ENCODE measurements around the gene CCT3. TPM values are rescaled to one million over a fixed set of nuclear protein-coding genes. Genes with fewer than 3 reads are reported as not detected.
"Not testable (repeated sequence)": the region's sequence is repeated elsewhere in the genome, so short reads cannot be mapped to it uniquely, and the experiment has no call there.

CCT3 gene
- total RNA-seq, 1 experiment from 2014 or later: 691 TPM

DNA sequence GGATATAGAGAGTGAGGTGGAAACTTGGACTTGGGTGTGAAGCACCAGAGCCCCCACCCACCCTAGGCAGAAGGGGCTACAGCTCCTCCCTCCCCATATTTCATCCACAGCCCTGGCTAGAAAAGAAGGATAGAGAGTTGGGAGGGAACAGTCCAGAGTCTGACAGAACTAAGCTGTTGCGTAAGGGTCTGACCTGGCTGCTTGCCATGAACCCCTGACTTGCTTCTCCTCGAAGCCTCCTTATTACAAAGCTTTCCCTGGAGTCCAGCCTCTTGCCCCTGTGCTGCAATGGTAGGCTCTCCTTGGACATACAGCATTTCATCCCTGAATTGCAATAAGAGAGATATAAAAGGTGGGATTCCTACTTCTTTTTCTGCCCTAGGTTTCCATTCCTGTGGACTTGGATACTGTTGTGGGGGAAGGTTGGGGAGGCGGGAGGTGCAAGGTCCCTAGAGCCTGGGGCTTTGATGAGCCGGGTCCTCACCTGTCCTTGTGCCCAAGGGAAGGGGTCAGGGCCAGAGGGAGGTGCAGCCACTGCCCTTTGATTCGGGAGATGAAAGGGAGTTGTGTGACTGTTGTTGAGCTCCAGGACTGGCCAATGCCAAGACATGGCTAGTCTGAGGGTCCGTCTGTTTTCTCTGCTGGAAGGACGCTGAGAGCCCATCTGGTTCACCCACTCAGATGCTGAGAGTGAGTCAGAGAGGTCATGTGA is 33.6 kb upstream of the CCT3 start:
- in situ Hi-C loops (cut with HindIII; ENCODE audit: low pct_unique_long_range_greater_than_20kb, low sequenced_read_pairs): no loop called here
- no peak for DNase-seq (ENCODE audit: low read depth)

DNA sequence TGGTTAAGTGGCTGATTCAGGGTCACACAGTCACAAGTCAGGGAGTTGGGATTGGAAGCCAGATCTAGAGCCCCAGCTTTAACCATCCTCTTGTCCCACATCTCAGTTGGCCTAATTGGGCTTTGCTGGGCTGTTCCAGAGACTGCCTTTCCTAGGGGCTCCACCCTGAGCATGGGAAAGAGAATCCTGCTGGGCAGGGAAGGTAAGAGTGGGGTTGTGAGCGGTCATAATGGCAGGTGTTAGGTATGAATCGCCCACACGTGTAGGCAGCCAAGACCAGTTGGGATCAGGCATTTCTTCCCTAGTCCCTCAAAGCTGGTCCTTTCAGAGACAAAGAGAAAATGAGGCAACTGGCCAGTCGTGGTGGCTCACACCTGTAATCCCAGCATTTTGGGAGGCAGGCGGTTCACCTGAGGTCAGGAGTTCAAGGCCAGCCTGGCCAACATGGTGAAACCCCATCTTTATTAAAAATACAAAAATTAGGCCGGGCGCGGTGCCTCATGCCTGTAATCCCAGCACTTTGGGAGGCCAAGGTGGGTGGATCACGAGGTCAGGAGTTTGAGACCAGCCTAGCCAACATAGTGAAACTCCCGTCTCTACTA is 31.7 kb upstream of the CCT3 start:
- in situ Hi-C loops (cut with HindIII; ENCODE audit: low pct_unique_long_range_greater_than_20kb, low sequenced_read_pairs); DNase-seq (ENCODE audit: low read depth): not testable (repeated sequence)

DNA sequence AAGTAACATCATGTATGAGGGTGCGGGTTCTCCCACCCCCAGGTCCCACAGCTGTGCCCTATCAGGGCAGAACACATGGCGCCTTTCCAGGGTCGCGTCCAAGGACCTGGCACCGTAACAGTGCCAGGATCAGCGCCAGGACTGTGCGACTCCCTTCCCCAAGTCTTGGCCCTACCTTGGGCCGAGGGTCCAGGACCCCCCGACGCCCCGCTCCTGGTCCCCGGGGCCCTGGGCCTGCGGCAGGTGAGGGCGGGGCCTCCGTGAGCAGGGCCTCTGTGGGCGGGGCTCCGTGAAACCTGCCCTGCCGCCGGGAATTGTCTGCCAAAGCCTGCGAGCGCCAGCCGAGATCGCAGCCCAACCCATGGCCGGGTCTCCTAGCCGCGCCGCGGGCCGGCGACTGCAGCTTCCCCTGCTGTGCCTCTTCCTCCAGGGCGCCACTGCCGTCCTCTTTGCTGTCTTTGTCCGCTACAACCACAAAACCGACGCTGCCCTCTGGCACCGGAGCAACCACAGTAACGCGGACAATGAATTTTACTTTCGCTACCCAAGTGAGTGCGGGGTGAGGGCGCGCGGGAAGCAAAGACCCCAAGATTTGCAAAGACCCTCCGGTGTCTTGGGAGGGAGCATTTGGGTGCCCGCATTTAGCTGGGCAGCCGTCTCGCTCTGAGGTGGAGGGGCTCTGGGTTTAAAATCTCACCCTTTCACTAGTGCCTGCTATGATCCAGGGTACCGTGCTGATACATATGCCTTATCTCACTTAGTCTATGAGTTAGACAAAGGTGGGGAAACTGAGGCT is 31.0 kb upstream of the CCT3 start, which contains the start of gene RHBG:
TSS of gene RHBG (plus strand) at position 323 of the 796 bp plus-strand sequence. CDS start at position 362, 39 bp downstream.
- in situ Hi-C loops (cut with HindIII; ENCODE audit: low pct_unique_long_range_greater_than_20kb, low sequenced_read_pairs): no loop called here

DNA sequence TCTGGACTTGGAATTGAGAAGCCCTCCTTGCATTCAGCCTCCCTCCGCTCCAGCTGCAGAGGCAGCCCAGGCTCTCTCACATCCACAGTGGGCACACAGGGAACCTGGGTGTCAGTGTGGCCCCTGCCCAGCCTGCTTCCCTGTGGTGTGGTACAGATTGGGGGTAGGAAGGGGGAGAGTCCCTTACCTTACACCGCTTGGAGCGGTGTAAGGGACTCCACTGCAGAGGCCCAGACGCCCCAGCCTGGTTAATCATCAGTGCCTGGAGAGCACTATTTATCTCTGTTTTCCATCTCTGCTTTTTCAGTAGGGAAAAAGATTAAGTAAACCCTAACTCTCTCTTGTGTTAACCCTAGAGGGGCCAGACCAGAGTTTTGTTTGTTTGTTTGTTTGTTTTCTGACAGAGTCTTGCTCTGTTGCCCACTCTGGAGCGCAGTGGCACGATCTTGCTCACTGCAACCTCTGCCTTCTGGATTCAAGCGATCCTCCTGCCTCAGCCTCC is 30.1 kb upstream of the CCT3 start:
- in situ Hi-C loops (cut with HindIII; ENCODE audit: low pct_unique_long_range_greater_than_20kb, low sequenced_read_pairs): no loop called here
- no peak for DNase-seq (ENCODE audit: low read depth)

More for the DNA sequence above, 31.0 kb upstream of the CCT3 start, which contains the start of gene RHBG:
- no peak for DNase-seq (ENCODE audit: low read depth)

DNA sequence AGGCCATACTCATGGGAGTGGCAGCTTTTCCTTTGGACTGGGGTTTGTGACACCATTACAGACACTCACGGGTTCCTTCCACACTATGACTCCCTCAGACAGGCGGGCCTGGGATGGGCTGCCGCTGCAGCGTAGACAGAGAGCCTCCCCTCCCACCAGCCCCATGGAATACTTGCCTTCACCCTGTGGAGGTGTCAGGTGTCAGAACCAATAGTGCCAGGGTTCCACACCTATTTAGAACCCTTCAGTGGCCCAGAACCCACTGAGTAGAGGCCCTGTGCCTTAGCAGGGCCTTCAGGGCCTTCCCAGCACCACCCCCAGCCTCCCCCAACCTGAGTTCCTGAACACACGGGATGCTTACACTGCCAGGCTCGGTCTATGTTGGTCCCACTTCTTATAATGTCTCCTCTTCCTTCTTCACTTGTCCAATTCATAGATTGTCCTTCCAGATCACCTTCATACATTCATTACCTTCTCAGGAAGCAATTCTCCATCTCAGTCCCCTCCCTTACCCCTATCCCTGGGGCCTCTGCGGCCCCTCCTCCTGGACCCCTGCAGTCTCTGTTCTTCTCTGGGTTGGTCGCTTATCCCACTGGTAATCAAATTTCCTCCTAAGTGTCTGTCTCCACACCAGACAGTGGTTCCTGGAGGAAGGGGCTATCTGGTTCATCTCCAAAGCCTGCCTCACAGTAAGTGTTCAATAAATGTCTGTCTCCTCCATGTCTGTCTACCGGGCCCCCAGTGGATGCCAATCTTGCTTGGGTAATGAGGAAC is 29.5 kb upstream of the CCT3 start:
- in situ Hi-C loops (cut with HindIII; ENCODE audit: low pct_unique_long_range_greater_than_20kb, low sequenced_read_pairs): no loop called here
- no peak for DNase-seq (ENCODE audit: low read depth)

DNA sequence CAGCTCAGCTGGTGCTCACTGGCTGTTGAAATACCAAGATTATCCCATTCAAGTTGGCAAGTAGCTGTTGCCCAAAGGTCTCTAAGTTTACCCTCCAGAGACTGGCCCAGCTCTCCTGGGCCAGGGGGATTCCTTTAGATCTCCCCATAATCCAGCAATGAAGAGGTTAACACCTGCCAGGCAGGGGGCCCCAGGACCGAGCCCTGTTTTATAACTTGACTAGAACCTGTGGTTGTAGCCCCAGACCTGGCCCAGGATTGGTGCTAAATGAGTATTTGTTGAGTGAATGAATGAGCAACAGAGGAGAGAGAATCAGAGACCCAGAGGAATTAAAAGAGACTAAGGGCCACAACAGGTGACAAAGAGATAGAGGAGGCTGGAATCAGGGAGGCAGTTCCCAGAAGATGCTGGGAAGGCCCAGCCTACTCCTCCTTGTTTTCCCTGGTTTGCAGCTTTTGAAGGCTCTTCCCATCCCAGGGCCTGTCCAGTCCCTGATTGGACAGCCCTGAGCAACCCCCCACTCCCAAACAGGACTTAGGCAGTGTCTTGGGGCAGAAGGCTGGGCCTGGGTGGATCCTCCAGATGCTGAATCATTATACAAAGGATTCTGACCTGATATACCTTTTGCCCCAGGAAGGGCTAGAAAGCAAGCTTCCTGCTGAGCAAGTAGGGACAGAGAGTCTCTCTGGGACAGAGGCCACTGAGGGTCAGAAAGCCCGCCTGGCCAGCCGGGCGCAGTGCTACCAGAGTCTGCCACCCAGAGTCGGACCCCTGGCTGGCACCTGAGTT is 28.5 kb upstream of the CCT3 start:
- in situ Hi-C loops (cut with HindIII; ENCODE audit: low pct_unique_long_range_greater_than_20kb, low sequenced_read_pairs): no loop called here
- DNase-seq (ENCODE audit: low read depth): no peak

DNA sequence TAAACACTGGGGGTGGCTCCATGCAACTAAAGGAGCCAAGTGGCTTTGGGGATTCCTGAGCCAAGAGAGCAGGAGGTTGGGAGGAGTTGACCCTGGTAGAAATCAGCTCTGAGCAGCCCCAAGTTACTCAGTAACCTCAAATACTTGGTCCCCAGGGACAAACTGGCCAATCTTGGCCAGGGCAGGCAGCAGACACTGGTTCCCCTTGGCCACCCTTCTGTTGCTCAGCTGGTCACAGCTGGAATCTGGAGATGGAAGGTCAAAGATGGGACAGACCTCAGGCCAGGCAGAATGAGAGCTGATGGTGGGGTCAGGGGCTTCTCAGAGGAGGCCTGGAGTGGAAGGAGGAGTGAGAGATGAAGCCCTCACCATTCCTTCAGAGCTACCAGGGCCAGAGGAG is 27.7 kb upstream of the CCT3 start:
- DNase-seq (ENCODE audit: low read depth): no peak
- in situ Hi-C loops (cut with HindIII; ENCODE audit: low pct_unique_long_range_greater_than_20kb, low sequenced_read_pairs): no loop called here

DNA sequence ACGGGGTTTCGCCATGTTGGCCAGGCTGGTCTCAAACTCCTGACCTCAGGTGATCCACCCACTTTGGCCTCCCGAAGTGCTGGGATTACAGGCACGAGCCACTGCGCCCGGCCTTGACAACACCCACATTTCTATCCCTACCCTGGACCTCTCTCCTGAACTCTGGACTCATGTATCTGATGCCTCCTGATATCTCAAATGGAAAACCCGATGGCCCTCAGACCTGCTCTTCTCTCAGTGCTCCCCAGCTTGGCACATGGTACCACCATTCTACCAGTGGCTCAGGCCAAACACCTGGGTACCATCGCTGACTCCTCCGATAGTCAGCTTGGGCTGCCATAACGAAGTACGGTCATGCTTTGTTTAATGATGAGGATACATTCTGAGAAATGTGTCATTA is 22.4 kb upstream of the CCT3 start:
- no peak for DNase-seq (ENCODE audit: low read depth)
- in situ Hi-C loops (cut with HindIII; ENCODE audit: low pct_unique_long_range_greater_than_20kb, low sequenced_read_pairs): no loop called here

DNA sequence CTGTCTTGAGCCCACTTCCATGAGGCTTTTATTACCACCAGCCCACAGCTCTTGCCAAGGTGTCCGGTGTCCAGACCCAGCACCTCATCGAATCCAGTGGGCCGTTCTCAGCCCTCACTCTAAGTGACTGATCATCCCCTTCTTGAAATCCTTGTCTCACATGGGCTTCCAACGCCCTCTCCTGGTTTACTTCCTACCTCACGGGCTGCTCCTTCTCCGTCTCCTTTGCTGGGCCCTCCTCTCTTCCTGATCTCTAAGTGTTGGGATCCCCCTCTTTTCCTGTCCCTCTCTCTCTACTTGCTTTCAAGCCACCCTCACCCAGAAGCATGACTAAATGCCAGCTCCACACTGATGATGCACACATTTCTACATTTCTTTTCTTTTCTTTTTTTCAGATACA is 21.9 kb upstream of the CCT3 start:
- no peak for DNase-seq (ENCODE audit: low read depth)
- in situ Hi-C loops (cut with HindIII; ENCODE audit: low pct_unique_long_range_greater_than_20kb, low sequenced_read_pairs): no loop called here

DNA sequence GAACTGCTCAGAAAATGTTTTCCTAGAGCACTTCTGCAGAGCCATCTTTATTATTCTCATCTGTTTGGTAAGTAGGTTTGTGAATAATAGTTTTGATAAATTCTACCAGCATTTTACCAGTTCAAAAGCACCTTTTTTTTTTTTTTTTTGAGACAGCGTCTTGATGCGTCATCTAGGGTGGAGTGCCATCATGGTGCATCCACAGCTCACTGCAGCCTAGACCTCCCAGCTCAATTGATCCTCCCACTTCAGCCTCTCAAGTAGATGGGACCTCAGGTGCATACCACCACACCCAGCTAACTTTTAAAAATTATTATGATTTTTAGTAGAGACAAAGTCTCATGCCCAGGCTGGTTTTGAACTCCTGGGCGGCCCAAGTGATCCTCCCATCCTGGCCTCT is 21.2 kb upstream of the CCT3 start:
- in situ Hi-C loops (cut with HindIII; ENCODE audit: low pct_unique_long_range_greater_than_20kb, low sequenced_read_pairs): no loop called here

DNA sequence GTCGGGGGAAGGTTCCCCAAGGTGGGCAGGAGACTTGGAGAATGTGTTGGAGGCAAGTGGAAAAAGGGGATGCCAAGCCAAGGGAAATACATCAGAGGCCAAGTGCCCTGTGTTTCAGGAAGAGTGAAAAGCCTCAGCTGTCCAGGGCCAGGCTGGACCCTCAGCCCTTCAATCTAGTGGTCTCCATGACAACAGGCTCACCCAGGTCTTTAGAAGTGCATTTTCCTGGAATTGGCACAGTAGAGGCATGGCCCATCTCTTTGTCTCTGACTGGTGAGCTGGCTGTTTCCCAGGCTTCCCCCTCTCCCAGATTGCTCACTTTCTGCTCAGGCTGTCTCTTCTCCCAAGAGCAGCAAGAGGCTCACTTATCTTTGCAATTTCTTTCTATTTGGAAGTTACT is 20.5 kb upstream of the CCT3 start:
- DNase-seq (ENCODE audit: low read depth): no peak
- in situ Hi-C loops (cut with HindIII; ENCODE audit: low pct_unique_long_range_greater_than_20kb, low sequenced_read_pairs): no loop called here

More for the DNA sequence above, 21.2 kb upstream of the CCT3 start:
- DNase-seq (ENCODE audit: low read depth): no peak

DNA sequence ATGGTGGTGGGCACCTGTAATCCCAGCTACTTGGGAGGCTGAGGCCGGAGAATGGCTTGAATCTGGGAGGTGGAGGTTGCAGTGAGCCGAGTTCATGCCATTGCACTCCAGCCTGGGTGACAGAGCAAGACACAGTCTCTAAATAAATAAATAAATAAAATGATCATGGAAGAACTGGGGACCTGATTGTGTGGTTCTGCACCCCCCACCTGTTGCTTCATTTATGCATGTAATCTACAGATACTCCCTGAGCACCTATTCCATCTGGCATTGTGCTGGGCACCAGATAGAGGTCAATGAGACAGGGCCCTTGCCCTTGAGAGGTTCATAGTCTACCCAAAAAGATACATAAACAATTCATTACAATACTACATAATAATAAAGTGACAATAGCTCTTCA is 19.9 kb upstream of the CCT3 start:
- in situ Hi-C loops (cut with HindIII; ENCODE audit: low pct_unique_long_range_greater_than_20kb, low sequenced_read_pairs): no loop called here
- DNase-seq (ENCODE audit: low read depth): no peak

DNA sequence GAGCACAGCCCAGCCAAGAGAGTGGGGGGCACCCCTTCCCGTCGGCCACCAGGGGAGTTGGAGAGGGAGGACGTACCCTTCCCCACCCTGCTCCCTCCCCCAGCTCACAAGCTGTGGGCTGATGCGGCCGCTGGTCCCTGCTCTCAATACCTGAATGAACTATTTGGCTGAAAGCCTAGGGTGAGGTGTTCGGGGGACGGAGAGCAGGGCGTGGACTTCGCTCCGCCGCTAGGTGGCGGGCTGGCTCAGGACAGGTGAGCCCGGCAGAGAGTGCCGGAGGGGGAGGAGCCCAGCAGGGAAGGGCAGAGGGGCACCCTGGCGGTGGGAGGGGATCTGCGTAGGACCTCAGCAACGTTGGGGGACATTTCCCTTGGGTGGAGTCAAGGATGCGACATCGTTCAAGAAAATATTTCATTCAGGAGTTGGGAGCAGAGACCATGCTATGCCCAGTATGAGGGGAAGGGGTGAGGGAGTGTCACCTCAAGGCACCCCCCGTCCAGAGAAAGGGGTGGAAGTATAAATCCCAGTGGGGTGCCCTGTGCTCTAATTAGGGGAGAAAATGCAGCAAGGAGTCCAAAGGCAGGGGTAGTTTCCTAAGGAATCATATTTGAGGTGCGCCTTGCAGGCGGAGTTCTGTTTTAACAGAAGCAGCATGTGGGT is 18.9 kb upstream of the CCT3 start:
- in situ Hi-C loops (cut with HindIII; ENCODE audit: low pct_unique_long_range_greater_than_20kb, low sequenced_read_pairs): no loop called here
- peak; percentile 41 for DNase-seq (ENCODE audit: low read depth)

DNA sequence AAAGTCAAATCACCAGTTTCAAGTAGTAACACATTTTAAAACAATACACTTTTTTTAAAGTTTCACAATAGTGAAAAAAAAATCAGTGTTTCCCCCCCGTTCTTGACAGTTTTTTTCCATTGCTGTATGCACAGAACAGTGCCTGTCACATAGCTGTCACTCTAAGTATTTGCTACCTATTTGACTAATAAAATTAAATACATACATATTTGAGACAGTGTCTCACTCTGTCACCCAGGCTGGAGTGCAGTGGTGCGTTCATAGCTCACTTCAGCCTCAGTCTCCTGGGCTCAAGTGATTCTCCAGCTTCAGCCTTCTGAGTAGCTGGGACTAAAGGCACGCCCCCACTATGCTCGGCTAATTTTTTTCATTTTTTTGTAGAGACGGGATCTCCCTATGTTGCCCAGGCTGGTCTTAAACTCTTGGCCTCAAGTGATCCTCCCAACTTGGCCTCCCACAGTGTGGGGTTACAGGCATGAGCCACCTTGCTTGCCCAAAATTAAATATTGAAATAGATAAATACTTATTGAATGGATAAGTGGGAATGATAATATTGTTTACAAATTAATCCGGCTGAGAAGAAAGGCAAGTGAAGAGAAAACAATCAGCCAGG is 18.3 kb upstream of the CCT3 start:
- no peak for DNase-seq (ENCODE audit: low read depth)
- in situ Hi-C loops (cut with HindIII; ENCODE audit: low pct_unique_long_range_greater_than_20kb, low sequenced_read_pairs): no loop called here

DNA sequence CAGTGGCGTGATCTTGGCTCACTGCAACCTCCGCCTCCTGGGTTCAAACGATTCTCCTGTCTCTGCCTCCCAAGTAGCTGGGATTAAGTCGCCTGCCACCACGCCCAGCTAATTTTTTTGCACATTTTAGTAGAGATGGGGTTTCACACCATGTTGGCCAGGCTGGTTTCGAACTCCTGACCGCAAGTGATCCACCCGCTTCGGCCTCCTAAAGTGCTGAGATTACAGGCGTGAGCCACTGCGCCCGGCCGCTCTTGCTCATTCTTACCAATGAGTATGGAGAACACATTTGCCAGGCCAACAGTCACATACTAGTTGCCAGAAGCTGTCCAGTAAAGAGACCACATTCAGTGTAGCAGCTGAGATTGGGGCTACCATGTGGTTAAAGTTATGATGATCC is 14.4 kb upstream of the CCT3 start:
- in situ Hi-C loops (cut with HindIII; ENCODE audit: low pct_unique_long_range_greater_than_20kb, low sequenced_read_pairs); DNase-seq (ENCODE audit: low read depth): not testable (repeated sequence)

DNA sequence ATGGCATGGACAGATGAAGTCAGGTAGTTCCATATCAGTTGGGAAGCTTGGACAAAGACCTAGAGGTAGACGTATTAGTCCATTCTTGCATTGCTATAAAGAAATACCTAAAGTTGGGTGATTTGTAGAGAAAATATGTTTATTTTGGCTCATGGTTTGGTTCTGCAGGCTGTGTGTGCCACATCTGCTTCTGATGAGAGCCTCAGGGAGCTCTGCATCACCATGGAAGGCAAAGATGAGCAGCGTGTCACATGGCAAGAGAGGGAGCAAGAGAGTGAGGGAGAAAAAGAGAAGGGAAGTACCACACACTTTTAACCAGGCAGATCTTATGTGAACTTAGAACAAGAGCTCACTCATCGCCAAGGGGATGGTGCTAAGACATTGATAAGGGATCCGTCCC is 9.2 kb upstream of the CCT3 start:
- in situ Hi-C loops (cut with HindIII; ENCODE audit: low pct_unique_long_range_greater_than_20kb, low sequenced_read_pairs): no loop called here
- no peak for DNase-seq (ENCODE audit: low read depth)

DNA sequence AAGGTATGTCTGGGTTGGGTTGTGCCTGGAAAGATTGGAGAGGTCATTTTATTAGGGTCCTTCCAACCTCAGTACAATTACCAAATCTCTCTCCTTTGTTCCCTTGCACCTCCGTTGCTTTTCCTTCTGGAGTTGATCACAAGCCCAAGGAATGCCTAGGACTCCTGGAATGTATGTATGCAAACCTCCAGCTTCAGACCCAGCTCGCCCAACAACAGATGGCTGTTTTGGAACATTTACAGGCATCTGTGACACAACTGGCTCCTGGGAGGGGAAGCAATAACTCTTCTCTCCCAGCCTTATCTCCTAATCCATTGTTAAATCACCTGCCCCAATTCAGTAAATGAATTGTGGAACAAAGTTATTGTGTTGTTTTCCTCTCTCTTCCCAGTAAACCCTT is 8.5 kb upstream of the CCT3 start:
- no peak for DNase-seq (ENCODE audit: low read depth)
- in situ Hi-C loops (cut with HindIII; ENCODE audit: low pct_unique_long_range_greater_than_20kb, low sequenced_read_pairs): no loop called here

All from Caki2 (cell line).